GM18951 (cell line): ENCODE measurements around the gene RBM19.

Source experiments
- POLR2A ChIP-seq: IDR thresholded peaks from 4 replicates; pipeline ENCODE4 v1.6.1; 2011; ENCODE audit warnings: mild to moderate bottlenecking; ENCODE audit not compliant: insufficient read length, insufficient read depth; ENCODE audit errors: extremely low read depth
- in situ Hi-C: fragments of 300-500 bp; cut with MboI; formaldehyde crosslinking; loops from one replicate; pipeline ENCODE4 v1.12.0; 2022; ENCODE audit warnings: low sequenced_read_pairs, mixed read lengths, inconsistent platforms; ENCODE audit not compliant: unreplicated experiment

RBM19 gene

GRCh38 chr12:113926788-113927187 is 39.3 kb downstream of the RBM19 start:
- in situ Hi-C loops: no loop called here
- TF ChIP-seq POLR2A: no peak

GRCh38 chr12:113924341-113924740 is 41.8 kb downstream of the RBM19 start:
- in situ Hi-C loops: loop anchor here (25.0 kb wide), 1 partner anchor 462 kb away; the partner anchor contains the start of gene LHX5
- no peak for TF ChIP-seq POLR2A

GRCh38 chr12:113923251-113923650 is 42.9 kb downstream of the RBM19 start:
- TF ChIP-seq POLR2A: no peak
- in situ Hi-C loops: loop anchor here (25.0 kb wide), 1 partner anchor 461 kb away; the partner anchor contains the start of gene LHX5

- no peak for TF ChIP-seq POLR2A
- in situ Hi-C loops: loop anchor here (25.0 kb wide), 1 partner anchor 459 kb away; the partner anchor contains the start of gene LHX5
These were observed 44.7 kb downstream of the RBM19 start for GRCh38 chr12:113921430-113921829.

GRCh38 chr12:113919791-113920190 is 46.3 kb downstream of the RBM19 start:
- no peak for TF ChIP-seq POLR2A
- in situ Hi-C loops: loop anchor here (25.0 kb wide), 1 partner anchor 457 kb away; the partner anchor contains the start of gene LHX5

GRCh38 chr12:113918306-113918705 is 47.8 kb downstream of the RBM19 start:
- TF ChIP-seq POLR2A: no peak
- in situ Hi-C loops: loop anchor here (25.0 kb wide), 1 partner anchor 456 kb away; the partner anchor contains the start of gene LHX5

GRCh38 chr12:113917393-113917792 is 48.7 kb downstream of the RBM19 start:
- TF ChIP-seq POLR2A: no peak
- in situ Hi-C loops: loop anchor here (25.0 kb wide), 1 partner anchor 455 kb away; the partner anchor contains the start of gene LHX5

- in situ Hi-C loops: loop anchor here (25.0 kb wide), 1 partner anchor 453 kb away; the partner anchor contains the start of gene LHX5
- TF ChIP-seq POLR2A: no peak
These were observed 51.3 kb downstream of the RBM19 start for GRCh38 chr12:113914806-113915205.

- in situ Hi-C loops: loop anchor here (25.0 kb wide), 1 partner anchor 452 kb away; the partner anchor contains the start of gene LHX5
- TF ChIP-seq POLR2A: no peak
These were observed 51.9 kb downstream of the RBM19 start for GRCh38 chr12:113914176-113914575.

- in situ Hi-C loops: loop anchor here (25.0 kb wide), 1 partner anchor 451 kb away; the partner anchor contains the start of gene LHX5
- TF ChIP-seq POLR2A: no peak
These were observed 53.3 kb downstream of the RBM19 start for GRCh38 chr12:113912760-113913329.

- in situ Hi-C loops: loop anchor here (25.0 kb wide), 1 partner anchor 450 kb away; the partner anchor contains the start of gene LHX5
- TF ChIP-seq POLR2A: no peak
These were observed 54.0 kb downstream of the RBM19 start for GRCh38 chr12:113911971-113912759.

- TF ChIP-seq POLR2A: no peak
- in situ Hi-C loops: loop anchor here (25.0 kb wide), 1 partner anchor 449 kb away; the partner anchor contains the start of gene LHX5
These were observed 55.3 kb downstream of the RBM19 start for GRCh38 chr12:113910751-113911272.

- in situ Hi-C loops: loop anchor here (25.0 kb wide), 1 partner anchor 448 kb away; the partner anchor contains the start of gene LHX5
- no peak for TF ChIP-seq POLR2A
These were observed 56.2 kb downstream of the RBM19 start for GRCh38 chr12:113909776-113910420.

- no peak for TF ChIP-seq POLR2A
- in situ Hi-C loops: loop anchor here (25.0 kb wide), 1 partner anchor 446 kb away; the partner anchor contains the start of gene LHX5
These were observed 57.5 kb downstream of the RBM19 start for GRCh38 chr12:113908584-113909100.
